Measurements from ENCODE around the gene POLR1D. TPM values are rescaled to one million over a fixed set of nuclear protein-coding genes. Genes with fewer than 3 reads are reported as not detected.
"Not testable (repeated sequence)": the region's sequence is repeated elsewhere in the genome, so short reads cannot be mapped to it uniquely, and the experiment has no call there.

POLR1D gene
- total RNA-seq, 2 experiments from 2014 or later = 125 to 127 TPM

DNA sequence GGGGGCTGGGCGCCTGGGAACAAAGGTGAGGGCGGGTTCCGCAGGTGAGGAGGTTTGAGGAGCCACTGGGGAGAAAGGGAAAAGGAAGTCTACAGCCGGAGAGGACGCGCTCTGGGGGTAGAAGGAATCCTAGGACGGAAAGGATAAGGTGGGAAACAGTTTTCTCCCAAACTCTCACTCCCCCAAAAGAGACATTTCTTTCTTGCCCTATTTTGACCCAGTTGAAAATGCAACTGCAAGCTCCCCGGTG, 651 bp upstream of the POLR1D start:
- ChIA-PET CTCF (interaction anchor here (0.9 to 3.8 kb wide), 14 partner anchors 14 to 490 kb away, joined by 3 to 15 read pairs (median 3); partner anchors contain the start of gene MTIF3), POLR2A (interaction anchor here (0.6 to 4.6 kb wide), 23 partner anchors 10 to 517 kb away, joined by 3 to 76 read pairs (median 4); partner anchors contain the start of genes GTF3A, MTIF3, PAN3 and RPL21)
- Mint-ChIP-seq H3K9me3 (no peaks in the 10 kb centered on the region), H3K4me1 (peaks cover 57% of the 10 kb centered on the region), H3K27ac (peak overlapping the region; percentile 94), H3K27me3 (no peaks in the 10 kb centered on the region), H3K36me3 (ENCODE audit: low read depth) (peaks cover 37% of the 10 kb centered on the region), H3K4me3 (peak overlapping the region; percentile 94)
- DNase-seq = no peak

DNA sequence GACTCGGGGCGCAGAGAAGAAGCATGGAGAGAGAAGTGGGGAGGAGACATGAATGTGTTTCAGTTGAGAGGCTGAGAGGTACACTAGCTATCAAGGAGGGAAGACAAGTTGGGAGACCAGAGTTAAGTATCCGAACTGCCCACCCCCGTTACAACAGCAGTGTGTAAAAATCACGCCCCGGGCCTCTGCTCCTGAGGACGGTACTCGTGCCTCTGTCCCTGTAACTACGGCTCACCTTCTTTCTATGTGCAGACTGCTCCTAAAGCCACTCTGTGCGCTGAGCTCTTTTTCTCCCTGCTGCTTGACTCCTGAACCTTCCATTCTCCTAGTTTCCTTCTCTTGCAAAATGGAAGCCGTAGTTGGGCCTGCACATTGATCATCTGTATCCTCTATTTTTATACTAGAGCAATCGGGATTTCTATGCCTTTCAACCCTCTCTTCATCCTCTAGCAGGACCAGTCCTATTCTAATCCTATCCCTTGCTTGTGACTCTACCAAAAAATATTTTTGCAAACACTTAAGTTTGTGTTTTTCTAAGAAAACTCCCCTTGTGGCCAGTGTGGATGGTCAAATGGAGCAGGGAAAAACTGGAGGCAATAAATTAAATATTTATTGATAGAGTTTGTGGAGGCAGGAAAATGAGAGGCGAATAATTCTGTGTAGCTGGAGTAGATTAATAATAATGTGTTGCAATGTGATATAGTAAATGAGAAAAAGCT, 569 bp downstream of the POLR1D start:
- Mint-ChIP-seq H3K27ac (peak overlapping the region; percentile 85), H3K27me3 (no peaks in the 10 kb centered on the region), H3K9me3 (no peaks in the 10 kb centered on the region), H3K4me3 (peak overlapping the region; percentile 90), H3K4me1 (peaks cover 67% of the 10 kb centered on the region), H3K36me3 (ENCODE audit: low read depth) (peaks cover 42% of the 10 kb centered on the region)
- ChIA-PET POLR2A (interaction anchor here (0.6 to 4.6 kb wide), 10 partner anchors 10 to 835 kb away, joined by 3 to 76 read pairs (median 4); partner anchors contain the start of genes GTF3A and MTIF3), CTCF (interaction anchor here (0.7 to 1.4 kb wide), 3 partner anchors 20 to 204 kb away, joined by 3 to 4 read pairs (median 3); no protein-coding TSS in a partner anchor)
- no peak for DNase-seq

DNA sequence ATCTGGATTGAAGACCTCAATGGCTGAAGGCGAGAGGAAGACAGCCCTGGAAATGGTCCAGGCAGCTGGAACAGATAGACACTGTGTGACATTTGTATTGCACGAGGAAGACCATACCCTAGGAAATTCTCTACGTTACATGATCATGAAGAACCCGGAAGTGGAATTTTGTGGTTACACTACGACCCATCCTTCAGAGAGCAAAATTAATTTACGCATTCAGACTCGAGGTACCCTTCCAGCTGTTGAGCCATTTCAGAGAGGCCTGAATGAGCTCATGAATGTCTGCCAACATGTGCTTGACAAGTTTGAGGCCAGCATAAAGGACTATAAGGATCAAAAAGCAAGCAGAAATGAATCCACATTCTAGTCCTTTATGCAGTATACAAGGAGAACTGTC, 1.2 kb downstream of the POLR1D start:
- ChIA-PET CTCF (interaction anchor here (1.2 kb wide), 1 partner anchor 204 kb away, joined by 4 read pairs; no protein-coding TSS in a partner anchor), POLR2A (interaction anchor here (1.0 to 4.6 kb wide), 5 partner anchors 9 to 836 kb away, joined by 3 to 53 read pairs (median 3); partner anchors contain the start of gene MTIF3)
- peaks cover 70% of the 10 kb centered on the region for H3K4me1 Mint-ChIP-seq
- no peaks in the 10 kb centered on the region for H3K27me3 Mint-ChIP-seq
- H3K36me3 Mint-ChIP-seq (ENCODE audit: low read depth) = peaks cover 45% of the 10 kb centered on the region
- no peak overlapping the region for H3K27ac Mint-ChIP-seq
- no peak for DNase-seq
- no peaks in the 10 kb centered on the region for H3K9me3 Mint-ChIP-seq
- peak overlapping the region; percentile 90 for H3K4me3 Mint-ChIP-seq

DNA sequence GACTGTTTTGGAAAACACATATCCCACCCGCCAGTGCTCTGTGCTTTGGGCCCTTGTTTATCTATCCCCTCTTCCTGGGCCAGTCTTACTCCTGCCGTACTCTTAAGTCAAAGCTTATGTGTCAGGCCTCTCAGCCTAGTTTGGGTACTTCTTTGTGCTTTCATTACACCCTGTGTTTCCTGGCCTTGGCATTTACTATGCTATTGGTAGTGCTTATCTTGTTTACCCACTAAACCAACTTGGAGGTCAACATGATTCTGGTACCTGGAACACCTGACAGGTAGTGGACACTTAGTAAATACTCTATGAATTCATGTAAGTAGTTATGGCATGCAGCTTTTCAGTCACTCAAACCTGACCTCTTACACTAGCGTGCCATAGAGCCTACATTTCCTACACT, 2.4 kb downstream of the POLR1D start:
- H3K4me3 Mint-ChIP-seq = no peak overlapping the region
- H3K4me1 Mint-ChIP-seq = peaks cover 61% of the 10 kb centered on the region
- no peaks in the 10 kb centered on the region for H3K9me3 Mint-ChIP-seq
- DNase-seq = no peak
- H3K36me3 Mint-ChIP-seq (ENCODE audit: low read depth) = peaks cover 51% of the 10 kb centered on the region
- ChIA-PET POLR2A (no interaction called here), CTCF (no interaction called here)
- no peak overlapping the region for H3K27ac Mint-ChIP-seq
- H3K27me3 Mint-ChIP-seq = no peaks in the 10 kb centered on the region

DNA sequence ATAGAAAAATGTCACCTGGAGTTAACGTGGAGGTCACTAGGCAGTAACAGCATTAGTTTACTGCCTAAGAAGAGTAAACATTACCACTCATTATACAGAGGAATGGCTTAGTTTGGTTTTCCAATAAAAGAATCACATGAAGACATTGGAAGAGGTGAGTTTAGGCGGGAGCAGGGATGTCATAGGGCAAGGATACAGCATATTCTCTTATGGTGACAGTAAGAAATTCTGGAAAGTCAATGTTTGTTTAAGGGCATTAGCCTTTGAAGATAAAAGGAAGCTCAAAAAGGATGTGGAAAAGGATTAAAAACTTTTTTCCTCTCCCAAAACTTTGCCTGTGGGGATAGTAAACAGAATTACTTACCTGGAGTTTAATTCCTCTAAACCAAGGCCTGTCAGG, 4.1 kb downstream of the POLR1D start:
- Mint-ChIP-seq H3K9me3 (no peaks in the 10 kb centered on the region), H3K4me3 (no peak overlapping the region), H3K36me3 (ENCODE audit: low read depth) (peaks cover 56% of the 10 kb centered on the region), H3K27ac (no peak overlapping the region), H3K27me3 (no peaks in the 10 kb centered on the region), H3K4me1 (peaks cover 56% of the 10 kb centered on the region)
- POLR2A ChIA-PET = no interaction called here
- no peak for DNase-seq
- CTCF ChIA-PET = no interaction called here

GRCh38 chr13:27627380-27627779, 5.7 kb downstream of the POLR1D start:
- ChIA-PET POLR2A (no interaction called here), CTCF (no interaction called here)
- Mint-ChIP-seq H3K36me3 (ENCODE audit: low read depth) (peaks cover 59% of the 10 kb centered on the region), H3K4me1 (peaks cover 61% of the 10 kb centered on the region), H3K9me3 (no peaks in the 10 kb centered on the region), H3K27ac (no peak overlapping the region), H3K4me3 (no peak overlapping the region), H3K27me3 (no peaks in the 10 kb centered on the region)
- DNase-seq = no peak

- Mint-ChIP-seq H3K4me1 (peaks cover 54% of the 10 kb centered on the region), H3K36me3 (ENCODE audit: low read depth) (peaks cover 60% of the 10 kb centered on the region), H3K9me3 (no peaks in the 10 kb centered on the region), H3K27ac (no peak overlapping the region), H3K27me3 (no peaks in the 10 kb centered on the region), H3K4me3 (no peak overlapping the region)
- DNase-seq = no peak
- CTCF ChIA-PET = interaction anchor here (0.6 kb wide), 1 partner anchor 355 kb away, joined by 3 read pairs; no protein-coding TSS in a partner anchor
- POLR2A ChIA-PET = interaction anchor here (1.2 kb wide), 1 partner anchor 201 kb away, joined by 3 read pairs; no protein-coding TSS in a partner anchor
Observed at GRCh38 chr13:27628081-27628480, 6.4 kb downstream of the POLR1D start.

GRCh38 chr13:27628766-27629165, 7.1 kb downstream of the POLR1D start:
- H3K27ac Mint-ChIP-seq, H3K4me3 Mint-ChIP-seq, DNase-seq, H3K9me3 Mint-ChIP-seq, CTCF ChIA-PET, H3K27me3 Mint-ChIP-seq: not testable (repeated sequence)
- POLR2A ChIA-PET = interaction anchor here (1.2 kb wide), 1 partner anchor 202 kb away, joined by 3 read pairs; no protein-coding TSS in a partner anchor
- Mint-ChIP-seq H3K4me1 (peaks cover 47% of the 10 kb centered on the region), H3K36me3 (ENCODE audit: low read depth) (peaks cover 55% of the 10 kb centered on the region)

DNA sequence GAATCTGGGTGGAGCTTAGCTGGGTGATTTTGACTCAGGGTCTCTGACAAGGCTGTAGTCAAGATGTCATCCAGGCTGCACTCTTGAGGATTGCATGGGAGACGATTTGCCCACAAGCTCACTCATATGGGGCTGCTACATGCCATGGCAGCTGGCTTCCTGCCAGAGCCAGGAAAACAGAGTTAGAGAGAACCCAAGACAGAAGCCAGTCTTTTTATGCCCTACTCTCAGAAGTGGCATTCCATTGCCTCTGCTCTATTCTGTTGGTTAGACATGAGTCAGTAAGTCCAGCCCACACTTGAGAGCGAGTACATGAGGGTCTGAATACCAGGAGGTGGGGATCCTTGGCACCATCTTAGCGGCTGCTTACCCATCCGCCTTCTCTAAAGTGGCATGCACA, 9.5 kb downstream of the POLR1D start:
- Mint-ChIP-seq H3K27ac (no peak overlapping the region), H3K27me3 (no peaks in the 10 kb centered on the region), H3K4me3 (no peak overlapping the region), H3K36me3 (ENCODE audit: low read depth) (peaks cover 45% of the 10 kb centered on the region), H3K4me1 (peaks cover 29% of the 10 kb centered on the region), H3K9me3 (no peaks in the 10 kb centered on the region)
- CTCF ChIA-PET = no interaction called here
- POLR2A ChIA-PET = interaction anchor here (2.9 kb wide), 1 partner anchor 10 kb away, joined by 16 read pairs; the partner anchor contains the start of genes LNX2 and POLR1D
- DNase-seq = no peak

GRCh38 chr13:27631665-27632064, 10.0 kb downstream of the POLR1D start:
- Mint-ChIP-seq H3K36me3 (ENCODE audit: low read depth) (peaks cover 45% of the 10 kb centered on the region), H3K27me3 (no peaks in the 10 kb centered on the region), H3K27ac (no peak overlapping the region), H3K9me3 (no peaks in the 10 kb centered on the region), H3K4me3 (no peak overlapping the region), H3K4me1 (peaks cover 29% of the 10 kb centered on the region)
- POLR2A ChIA-PET = interaction anchor here (2.9 kb wide), 1 partner anchor 10 kb away, joined by 16 read pairs; the partner anchor contains the start of genes LNX2 and POLR1D
- no peak for DNase-seq
- CTCF ChIA-PET = no interaction called here

DNA sequence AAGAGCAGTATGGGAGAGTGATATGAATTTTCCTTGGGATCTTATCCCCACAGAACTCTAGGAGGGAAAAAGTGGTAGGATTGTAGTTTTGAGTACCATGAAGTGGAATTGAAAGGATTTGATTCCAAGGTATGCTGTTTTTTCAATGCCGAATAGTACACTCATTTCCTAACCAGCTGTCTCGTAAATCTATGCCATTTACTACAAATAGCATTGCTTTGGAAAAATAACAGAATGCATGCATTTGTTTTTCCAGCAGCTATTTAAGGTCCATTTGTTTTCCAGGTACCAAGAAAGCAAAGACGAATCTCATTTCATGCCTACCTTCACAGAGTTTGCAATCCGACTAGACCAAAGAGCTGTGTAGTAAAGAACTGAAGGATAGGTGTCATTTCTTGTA, 10.5 kb downstream of the POLR1D start:
- POLR2A ChIA-PET = interaction anchor here (2.9 kb wide), 1 partner anchor 11 kb away, joined by 16 read pairs; the partner anchor contains the start of genes LNX2 and POLR1D
- H3K9me3 Mint-ChIP-seq = no peaks in the 10 kb centered on the region
- CTCF ChIA-PET = no interaction called here
- peaks cover 29% of the 10 kb centered on the region for H3K4me1 Mint-ChIP-seq
- DNase-seq = no peak
- H3K4me3 Mint-ChIP-seq = no peak overlapping the region
- H3K27ac Mint-ChIP-seq = peak overlapping the region; percentile 5
- peaks cover 41% of the 10 kb centered on the region for H3K36me3 Mint-ChIP-seq (ENCODE audit: low read depth)
- no peaks in the 10 kb centered on the region for H3K27me3 Mint-ChIP-seq

DNA sequence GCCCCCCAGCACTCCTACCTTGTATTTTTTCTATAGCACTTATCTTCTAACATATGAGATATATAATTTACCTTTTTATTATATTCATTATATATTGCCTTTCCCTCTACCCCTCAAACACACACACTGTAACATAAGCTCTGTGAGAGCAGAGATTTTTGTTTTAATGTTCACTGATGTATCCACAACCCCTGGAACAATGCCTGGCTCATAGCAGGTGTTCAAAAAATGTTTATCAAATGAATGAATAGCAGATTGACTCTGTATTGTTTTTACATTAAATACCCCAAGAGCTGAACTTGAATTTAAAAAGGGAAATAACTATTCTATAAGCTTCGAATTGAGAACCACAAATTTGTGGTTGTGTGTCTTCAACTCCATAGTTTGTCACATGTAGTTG, 11.0 kb downstream of the POLR1D start:
- no peak for DNase-seq
- Mint-ChIP-seq H3K4me1 (peaks cover 25% of the 10 kb centered on the region), H3K4me3 (no peak overlapping the region), H3K27me3 (no peaks in the 10 kb centered on the region), H3K36me3 (ENCODE audit: low read depth) (peaks cover 36% of the 10 kb centered on the region), H3K27ac (no peak overlapping the region), H3K9me3 (no peaks in the 10 kb centered on the region)
- POLR2A ChIA-PET = interaction anchor here (2.9 kb wide), 1 partner anchor 11 kb away, joined by 16 read pairs; the partner anchor contains the start of genes LNX2 and POLR1D
- CTCF ChIA-PET = no interaction called here

GRCh38 chr13:27634231-27634630, 12.5 kb downstream of the POLR1D start:
- ChIA-PET POLR2A (no interaction called here), CTCF (interaction anchor here (0.8 kb wide), 1 partner anchor 14 kb away, joined by 3 read pairs; the partner anchor contains the start of gene LNX2)
- Mint-ChIP-seq H3K4me3 (no peak overlapping the region), H3K27ac (no peak overlapping the region), H3K36me3 (ENCODE audit: low read depth) (peaks cover 26% of the 10 kb centered on the region), H3K27me3 (no peaks in the 10 kb centered on the region), H3K9me3 (no peaks in the 10 kb centered on the region), H3K4me1 (peaks cover 23% of the 10 kb centered on the region)
- no peak for DNase-seq

Data from activated CD4-positive, alpha-beta memory T cell treated with anti-CD3 and anti-CD28 coated beads, Interleukin-2, amount 10 ng/mL, durations not matched to agents 7 days and 5 days (primary cell).